ENCODE measurements around the gene NKIRAS1.

DNA sequence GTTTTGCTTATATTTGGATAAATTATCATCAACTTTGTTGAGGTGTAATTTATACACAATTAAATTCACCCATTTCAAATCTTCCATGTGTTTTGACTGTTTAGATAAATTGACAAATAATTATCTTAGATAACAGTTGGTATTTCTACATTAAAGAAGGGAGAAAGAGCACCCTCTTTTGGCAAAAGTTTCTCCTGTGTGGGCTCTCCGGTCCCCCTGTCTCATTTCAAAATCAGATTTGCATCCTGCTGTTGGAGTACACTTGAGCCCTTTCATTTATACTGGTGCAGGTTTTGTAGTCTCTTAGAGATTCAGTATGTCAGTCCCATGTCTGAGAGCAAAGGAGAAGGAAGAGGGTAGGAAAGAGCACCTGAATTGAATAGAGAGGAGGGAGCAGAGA, 49.4 kb downstream of the NKIRAS1 start:
- TF ChIP-seq EZH2 (IDR thresholded peaks at IDR 0.05; ENCODE audit: borderline replicate concordance, insufficient read depth, low read depth, low read length, poor library complexity, severe bottlenecking) = no peak
- TF ChIP-seq, protein P1, sequence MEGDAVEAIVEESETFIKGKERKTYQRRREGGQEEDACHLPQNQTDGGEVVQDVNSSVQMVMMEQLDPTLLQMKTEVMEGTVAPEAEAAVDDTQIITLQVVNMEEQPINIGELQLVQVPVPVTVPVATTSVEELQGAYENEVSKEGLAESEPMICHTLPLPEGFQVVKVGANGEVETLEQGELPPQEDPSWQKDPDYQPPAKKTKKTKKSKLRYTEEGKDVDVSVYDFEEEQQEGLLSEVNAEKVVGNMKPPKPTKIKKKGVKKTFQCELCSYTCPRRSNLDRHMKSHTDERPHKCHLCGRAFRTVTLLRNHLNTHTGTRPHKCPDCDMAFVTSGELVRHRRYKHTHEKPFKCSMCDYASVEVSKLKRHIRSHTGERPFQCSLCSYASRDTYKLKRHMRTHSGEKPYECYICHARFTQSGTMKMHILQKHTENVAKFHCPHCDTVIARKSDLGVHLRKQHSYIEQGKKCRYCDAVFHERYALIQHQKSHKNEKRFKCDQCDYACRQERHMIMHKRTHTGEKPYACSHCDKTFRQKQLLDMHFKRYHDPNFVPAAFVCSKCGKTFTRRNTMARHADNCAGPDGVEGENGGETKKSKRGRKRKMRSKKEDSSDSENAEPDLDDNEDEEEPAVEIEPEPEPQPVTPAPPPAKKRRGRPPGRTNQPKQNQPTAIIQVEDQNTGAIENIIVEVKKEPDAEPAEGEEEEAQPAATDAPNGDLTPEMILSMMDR (IDR thresholded peaks at IDR 0.05) = no peak

Measured in B cell (primary cell).